Ammon's horn (tissue), 1 donor: ENCODE data around the gene NTNG2.
"Not testable (repeated sequence)": the region's sequence is repeated elsewhere in the genome, so short reads cannot be mapped to it uniquely, and the experiment has no call there.

Source experiments
- DNase-seq: peaks from one replicate; pipeline ENCODE4 v3.0.0-alpha.2; 2016; ENCODE audit warnings: low spot score

Gene NTNG2, protein sequence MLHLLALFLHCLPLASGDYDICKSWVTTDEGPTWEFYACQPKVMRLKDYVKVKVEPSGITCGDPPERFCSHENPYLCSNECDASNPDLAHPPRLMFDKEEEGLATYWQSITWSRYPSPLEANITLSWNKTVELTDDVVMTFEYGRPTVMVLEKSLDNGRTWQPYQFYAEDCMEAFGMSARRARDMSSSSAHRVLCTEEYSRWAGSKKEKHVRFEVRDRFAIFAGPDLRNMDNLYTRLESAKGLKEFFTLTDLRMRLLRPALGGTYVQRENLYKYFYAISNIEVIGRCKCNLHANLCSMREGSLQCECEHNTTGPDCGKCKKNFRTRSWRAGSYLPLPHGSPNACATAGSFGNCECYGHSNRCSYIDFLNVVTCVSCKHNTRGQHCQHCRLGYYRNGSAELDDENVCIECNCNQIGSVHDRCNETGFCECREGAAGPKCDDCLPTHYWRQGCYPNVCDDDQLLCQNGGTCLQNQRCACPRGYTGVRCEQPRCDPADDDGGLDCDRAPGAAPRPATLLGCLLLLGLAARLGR

DNA sequence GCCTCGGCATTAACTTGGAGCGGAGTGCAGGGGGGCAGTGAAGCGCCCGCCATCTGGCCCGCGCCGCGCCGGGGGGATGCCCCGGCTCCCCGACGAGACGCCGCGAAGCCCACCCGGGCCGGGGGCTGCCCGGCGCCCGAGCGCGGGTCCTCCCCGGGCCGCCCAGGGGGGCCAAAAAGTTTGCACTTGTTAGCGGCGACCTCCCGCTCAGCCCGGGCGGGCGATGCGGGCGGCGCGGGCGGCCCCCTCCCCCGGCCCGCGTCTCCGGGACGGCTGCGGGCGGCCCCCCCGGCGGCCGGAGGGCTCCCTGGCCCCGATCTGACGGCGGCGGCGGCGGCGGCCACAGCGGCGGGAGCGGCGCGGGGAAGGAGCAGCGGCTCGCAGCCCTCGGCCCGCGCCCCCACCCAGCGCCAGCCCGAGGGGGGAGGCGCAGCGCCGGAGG is at the start of gene NTNG2:
NTNG2 (plus strand) TSS at position 316 of the 442 bp plus-strand sequence. CDS start 4,774 bp downstream, outside the sequence.
- DNase-seq = no peak

DNA sequence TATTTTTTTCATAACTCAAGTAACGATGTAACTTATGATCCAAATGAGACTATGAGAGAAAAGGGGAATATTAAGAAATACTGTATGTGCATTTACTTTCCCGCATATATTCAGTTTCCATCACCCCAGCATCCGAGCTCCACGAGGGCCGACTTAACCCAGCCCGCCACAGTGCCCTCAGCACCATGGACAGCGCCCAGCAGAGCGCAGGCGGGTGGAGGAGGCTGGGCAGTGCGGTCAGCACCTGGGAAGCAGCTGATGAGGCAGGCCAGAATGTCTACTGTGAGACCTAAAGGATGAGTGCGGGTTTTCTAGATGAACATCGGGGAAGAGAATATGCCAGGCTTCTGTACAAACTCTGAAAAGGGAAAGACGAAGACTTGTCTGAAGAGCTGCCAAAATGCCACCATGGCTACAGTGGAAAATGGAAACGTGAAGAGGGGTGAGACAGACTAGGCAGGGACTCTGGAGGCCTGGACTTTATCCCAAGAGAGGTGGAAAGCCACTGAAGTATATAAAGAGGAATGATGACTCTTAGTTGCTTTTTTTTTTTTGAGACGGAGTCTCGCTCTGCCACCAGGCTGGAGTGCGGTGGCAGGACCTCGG is 47.7 kb upstream of the NTNG2 start:
- DNase-seq = peak; percentile 73

DNA sequence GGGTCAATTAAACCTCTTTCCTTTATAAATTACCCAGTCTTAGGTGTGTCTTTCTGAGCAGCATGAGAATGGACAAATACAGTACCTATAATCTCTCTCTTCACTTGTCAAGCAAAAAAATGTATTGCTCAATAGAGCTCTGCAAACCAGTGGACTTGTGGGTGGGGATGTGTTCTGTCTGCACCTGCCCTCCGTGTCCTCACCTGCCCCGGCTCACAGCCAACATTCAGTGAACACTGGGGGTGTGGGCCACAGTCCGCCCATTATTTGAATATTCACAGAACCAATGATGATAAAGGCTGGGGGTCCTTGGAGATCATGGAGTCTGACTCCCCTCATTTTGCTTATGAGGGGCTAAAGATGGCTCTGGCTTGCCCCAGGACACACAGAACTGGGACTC is 45.3 kb upstream of the NTNG2 start:
- DNase-seq = no peak

DNA sequence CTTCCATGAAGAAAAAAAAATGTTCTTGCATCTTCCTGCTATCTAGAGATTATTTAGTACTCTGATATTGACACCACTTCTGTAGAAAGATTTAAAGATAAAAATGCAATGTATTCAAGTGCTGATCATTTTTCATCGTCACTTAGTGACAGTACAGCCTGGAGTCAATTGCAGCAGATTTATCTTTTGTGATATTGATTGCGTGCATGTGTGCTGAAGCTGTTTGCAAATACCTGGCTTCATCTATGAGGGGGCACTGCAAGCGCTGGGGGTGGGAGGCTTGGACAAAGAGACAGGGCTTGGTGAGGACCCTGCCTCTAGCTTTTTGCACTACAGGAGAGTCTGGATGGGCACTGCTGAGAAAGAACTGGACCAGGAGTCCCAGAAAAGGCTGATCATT is 44.2 kb upstream of the NTNG2 start:
- no peak for DNase-seq

DNA sequence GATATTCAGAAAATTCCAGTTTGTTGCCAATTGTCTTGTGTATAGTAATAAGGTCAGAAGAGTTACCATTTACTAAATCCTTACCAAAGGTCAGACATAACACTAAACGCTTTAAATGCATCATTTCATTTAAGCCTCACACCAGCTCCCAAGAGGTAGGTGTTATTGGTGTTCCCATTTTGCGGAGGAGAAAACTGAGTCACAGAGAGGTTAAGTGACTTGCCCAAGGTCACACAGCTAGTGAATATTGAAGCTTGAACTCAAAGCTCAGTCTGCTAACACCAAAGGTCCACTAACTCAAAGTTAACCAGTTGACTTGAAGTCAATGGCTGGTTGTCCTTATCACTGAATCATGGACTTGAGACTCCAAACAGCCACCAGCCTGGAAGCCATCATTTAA is 40.8 kb upstream of the NTNG2 start:
- no peak for DNase-seq

DNA sequence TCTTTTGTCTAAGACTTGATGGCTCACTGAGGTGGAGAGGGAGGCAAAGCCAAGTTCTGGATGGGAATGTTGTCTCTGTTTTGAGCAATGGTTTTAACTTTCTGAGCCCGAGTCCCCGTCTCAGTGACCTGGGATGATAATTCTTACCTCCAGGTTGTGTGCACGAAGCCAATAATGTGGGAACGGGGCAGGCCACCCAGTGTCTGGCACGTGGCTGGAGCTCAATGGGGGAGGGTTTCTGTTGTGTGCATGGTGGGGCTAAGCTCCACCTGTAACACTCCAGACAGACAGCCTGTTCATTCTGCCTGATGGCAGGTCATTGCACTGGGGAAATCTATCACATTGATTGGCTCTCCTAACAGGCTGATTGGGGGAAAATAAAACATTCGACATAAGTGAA is 37.1 kb upstream of the NTNG2 start:
- DNase-seq = no peak

DNA sequence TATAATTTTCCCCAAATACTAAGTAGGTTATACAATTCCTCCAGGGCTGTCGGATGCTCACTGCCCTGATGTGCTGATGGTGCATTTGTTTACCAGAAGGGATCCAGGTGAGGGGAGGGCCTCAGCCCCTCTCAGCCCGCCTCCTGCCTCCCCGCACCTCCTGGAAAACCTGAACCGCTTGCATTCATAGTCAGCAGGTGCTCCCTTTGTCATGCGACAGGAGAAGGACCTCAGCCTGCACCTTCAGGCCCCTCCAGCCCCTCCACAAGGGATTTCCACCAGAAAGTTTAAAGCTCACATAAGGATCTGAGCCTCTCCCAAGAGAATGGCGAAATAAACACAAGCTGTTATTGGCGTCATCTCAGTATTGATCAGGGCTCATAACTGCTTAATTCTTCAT is 36.5 kb upstream of the NTNG2 start:
- no peak for DNase-seq

DNA sequence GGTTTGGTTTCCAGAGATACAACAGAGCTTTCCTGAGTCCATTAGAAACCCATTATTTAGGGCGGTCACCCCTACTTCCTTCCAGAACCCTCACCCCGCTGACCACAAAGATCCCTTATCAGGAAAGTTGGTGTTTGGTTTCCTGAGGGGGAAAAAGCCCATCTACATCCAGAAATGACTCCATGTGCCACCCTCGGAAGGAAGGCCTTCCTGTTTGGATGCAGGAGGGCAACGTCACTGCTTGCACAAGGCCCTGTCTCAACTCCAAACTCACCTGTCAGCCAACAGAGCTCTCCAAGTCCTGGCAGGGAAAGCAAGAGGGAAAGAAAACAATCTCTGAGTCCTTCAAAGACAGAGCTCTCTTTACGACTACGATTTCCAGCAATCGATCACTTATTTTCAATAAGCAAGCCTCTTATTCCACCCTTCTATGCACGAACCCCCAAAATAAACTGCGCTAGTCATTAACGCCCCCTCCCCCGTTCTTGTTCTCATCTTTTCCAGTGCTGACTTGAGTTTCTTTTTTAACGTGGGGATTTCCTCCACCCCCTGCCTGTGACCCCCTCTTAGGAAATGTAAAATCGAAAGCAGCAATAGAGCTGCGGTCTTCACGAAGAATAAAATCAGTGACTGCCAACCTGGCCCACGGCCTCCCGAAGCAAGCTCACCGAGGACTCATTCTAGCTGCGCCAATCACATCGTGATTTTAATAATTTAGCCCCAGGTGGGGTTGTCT is 35.7 kb upstream of the NTNG2 start:
- DNase-seq = no peak

DNA sequence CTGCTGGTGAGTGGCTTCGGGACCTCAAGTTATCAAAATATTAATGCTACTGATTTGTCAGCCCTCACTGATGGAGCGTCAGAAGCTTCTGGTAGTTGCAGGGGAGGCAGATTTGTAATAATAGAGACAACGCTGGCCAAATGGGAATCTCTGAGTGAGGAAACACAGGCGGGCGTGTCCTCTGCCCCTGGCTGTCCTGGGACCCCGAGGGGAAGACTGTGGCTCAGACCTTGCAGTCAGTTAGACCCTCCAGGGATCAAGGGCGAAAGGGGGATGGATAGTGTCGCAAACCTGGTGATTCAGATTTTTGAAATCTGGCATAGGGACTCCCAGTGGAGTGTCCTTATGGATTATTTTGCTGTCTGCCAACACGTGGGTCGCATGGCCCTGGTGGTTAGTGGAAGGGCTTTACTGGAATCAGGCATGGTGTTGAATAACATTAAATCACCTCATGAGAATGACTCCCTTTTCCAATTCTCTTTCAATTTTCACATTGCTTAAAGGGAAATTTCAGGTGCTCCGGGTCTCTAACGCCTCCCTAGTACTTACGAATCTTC is 35.1 kb upstream of the NTNG2 start:
- DNase-seq = no peak

DNA sequence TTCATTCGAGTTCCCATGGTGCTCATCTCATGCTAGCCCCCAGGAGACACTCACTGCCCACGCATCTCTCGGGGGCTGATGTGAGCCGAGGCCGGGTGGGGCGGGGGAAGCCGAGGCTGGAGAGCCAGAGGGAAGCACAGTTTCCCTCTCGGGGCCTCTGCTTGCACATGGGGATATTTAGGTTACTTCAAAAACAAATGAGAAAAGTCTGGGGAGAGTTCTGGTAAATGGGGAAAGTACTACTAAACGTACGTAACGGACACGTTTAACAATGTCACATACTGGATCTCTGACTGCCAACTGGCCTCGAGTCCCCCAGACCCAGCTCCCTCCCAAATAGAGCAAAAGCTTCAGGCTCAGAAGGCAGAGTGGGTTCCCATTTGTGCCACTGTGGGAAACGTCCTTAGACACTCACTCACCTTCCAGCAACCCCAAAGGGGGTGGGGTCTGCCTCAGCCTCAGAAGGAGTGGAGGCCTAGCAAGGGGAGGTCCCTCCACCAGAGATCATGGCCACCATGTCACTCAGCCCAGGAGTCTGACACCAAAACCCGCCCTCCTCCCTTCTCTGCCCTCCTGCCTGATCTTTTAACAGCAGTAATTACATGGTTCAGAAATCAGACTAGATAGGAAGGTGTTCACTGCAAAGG is 33.8 kb upstream of the NTNG2 start:
- no peak for DNase-seq

DNA sequence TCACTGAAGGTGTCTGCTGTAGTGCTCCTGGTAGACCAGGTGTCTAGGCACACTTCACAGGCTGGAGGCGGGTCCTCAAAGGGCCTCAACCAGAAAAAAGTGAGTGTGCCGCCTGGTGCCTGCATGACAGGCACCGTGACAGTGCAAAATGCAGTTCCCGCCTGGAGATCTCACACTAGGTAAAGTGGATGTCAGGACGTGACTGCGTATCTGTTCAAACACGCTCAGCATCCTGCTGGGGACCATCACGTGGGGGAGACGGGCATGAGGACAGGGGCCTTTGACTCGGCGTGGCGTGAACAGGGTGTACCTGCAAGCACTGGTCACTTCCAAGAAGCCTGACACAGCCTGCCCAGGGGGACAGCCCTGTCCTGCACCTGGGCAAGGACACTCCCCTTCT is 32.3 kb upstream of the NTNG2 start:
- DNase-seq = no peak

DNA sequence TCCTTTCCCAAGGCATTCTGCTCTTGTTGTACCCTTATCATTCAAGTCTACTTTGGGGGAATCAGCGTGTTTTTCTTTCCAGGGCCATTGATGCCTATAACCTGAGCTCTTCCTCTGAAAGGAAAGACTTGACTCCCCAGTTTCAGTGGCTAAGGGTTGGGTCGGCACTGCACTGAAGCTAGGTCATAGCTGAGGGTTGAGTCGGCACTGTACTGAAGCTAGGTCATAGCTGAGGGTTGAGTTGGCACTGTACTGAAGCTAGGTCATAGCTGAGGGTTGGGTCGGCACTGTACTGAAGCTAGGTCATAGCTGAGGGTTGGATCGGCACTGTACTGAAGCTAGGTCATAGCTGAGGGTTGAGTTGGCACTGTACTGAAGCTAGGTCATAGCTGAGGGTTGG is 27.8 kb upstream of the NTNG2 start:
- DNase-seq = not testable (repeated sequence)

DNA sequence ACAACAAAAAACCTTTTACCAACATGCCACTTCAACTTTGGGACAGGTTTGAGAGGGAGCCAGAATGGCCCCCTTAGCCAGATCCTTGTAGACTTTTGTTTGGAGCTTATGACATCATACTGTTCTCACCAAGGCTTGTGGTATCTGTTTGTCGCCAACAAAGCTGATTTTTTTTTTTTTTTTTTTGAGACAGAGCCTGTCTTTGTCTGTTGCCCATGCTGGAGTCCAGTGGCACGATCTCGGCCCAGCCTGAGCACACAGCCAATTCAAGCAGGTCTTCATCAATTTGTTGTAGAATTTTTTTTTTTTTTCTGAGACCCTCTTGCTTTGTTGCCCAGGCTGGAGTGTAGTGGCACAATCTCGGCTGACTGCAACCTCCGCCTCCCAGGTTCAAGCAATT is 26.4 kb upstream of the NTNG2 start:
- DNase-seq = peak; percentile 71

DNA sequence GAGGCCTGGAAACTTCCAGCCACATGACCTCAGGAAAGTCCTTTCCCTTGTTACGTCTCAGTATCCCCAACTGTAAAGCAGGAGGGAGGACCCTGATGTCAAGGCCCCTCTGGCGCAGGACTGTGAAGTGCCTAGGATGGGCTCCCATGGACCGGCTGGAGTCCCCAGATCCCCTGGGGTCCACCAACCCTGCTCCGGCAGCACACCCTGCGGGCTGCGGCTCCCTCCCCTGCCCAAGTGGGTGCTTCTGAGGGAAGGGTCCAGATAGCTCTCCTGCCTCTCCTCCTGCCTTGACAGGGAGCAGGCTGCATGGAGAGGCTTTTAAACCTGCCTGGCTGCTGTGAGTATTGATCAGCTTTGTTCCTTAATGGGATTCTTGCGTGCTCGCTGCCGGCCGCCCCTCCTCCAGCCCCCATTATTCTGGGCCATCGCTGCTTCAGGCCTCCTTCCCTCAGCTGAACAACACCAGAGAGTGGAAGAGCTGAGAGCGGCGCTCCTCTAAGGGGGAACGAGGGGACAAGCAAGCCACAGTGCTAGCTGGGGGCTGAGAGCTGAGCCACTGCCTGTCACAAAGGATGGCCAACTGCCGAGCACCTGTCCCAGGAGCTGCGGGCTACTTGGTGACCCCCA is 25.6 kb upstream of the NTNG2 start:
- DNase-seq = no peak

DNA sequence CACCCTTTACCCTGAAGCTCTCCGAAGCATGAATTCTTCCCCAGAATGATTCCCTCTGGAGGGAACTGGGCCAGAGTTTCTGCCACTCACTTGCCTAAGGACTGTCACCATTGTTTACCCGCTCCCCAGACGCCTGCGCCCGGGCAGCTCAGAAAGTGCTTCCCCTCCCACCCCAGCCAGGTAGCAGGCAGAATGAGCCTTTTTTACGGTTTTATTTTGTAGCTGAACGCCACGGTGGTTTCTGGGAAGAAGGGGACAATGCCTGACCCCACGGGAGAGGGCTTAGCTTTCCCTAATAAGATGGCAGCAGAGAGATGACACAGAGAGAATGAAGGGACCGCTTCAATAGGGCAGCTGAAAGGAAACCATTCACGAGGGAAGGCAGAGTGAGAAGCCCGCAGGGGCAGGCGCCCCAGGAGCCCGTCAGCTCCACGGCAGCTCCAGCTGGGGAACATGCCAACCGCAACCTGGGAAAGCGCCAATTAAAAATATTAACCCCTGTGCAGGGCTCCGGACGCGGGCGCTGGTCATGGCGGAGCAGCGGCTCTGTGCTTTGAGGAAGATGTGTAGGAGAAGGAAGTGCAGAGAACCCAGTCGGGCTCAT is 20.4 kb upstream of the NTNG2 start:
- DNase-seq = peak; percentile 64

DNA sequence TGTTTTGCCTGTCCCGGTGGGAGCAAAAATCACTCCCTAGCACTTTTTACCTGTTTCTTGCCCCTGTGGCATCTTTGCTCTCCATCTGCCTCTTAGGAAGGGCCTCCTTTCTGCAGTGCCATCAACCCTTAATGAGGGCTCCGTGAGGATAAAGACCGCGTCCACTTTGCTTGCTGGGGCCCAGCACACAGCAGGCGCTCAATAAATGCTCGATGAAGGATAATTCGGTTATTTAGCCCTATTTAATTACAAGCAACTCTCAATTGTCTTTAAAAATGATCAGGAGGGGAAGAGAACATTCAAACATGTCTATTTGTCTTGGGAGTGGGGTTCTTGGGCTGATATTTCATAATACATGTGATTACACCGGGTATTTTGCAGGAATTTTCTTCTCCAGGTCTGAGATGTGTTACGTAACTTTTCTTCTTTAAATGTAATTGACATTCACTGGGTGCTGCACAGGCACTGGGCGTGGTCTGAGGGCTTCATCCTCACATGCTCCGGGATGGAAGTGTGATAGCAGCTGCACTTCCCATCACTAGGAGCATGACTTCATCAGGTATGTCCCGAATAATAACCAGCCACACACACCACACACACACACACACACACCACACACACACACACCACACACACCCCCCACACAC is 19.8 kb upstream of the NTNG2 start:
- DNase-seq = no peak

DNA sequence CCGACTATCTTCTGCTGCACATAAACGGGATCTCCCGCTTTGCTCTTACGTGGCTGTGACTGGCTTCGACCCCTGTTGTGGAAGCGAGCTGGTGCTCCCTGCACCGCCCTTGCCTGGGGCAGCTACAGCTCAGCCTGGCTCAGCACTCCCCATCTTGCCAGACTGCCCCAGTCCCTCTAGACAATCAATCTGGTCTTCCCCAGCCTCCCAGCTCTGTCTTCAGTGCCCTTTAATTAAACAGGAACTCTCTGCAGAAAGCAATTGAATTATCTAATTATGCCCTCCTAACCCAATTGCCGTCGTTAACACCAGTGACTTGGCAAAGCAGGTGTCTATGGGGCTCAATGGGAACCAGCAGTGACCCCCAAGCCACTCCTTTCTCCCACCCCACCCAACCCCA is 18.9 kb upstream of the NTNG2 start:
- no peak for DNase-seq

DNA sequence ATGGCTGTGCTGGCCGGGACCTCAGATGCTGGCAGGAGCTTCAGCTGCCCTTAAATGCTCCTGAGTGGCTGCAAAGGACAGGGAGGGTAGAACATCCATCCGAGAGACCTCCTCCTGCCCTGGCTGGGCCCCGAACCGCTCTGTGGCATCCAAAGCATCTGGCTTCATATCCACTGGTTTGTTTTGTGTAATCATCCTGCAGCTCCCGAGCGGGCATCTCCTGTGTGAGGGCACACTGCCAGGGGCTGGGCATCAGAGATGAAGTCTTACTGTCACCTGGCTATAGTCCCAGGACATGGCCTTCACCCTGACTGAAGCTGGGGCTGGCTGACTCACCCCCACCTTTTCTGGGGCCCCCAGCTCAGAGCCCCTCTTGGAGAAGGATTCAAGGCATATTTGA is 18.5 kb upstream of the NTNG2 start:
- no peak for DNase-seq

DNA sequence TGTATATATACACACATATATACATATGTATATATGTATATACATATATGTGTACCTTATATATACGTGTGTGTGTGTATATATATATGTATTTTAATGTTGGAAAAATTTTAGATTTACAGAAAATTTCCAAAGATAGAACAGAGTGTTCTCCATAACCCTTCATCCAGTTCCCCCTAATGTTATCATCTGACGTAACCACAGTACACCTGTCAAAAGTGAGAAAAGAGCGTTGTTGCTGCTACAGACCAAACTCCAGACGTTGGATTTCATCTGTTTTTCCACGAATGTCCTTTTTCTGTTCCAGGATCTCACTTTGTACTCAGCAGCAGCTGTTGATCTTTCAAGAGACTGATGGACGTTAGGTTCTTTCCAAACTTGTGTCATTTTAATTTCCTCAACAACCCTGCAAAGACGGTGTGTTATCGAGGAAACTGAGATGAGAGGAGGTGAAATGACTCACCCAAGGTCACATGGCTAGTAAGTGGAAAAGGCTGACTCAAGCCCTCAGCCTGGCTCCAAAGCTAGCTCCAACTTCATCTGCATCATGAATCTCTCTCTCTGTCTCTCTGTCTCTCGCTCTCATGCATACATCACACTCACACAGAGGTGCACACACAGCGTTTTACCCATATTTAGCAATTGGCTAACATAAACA is 17.0 kb upstream of the NTNG2 start:
- no peak for DNase-seq

DNA sequence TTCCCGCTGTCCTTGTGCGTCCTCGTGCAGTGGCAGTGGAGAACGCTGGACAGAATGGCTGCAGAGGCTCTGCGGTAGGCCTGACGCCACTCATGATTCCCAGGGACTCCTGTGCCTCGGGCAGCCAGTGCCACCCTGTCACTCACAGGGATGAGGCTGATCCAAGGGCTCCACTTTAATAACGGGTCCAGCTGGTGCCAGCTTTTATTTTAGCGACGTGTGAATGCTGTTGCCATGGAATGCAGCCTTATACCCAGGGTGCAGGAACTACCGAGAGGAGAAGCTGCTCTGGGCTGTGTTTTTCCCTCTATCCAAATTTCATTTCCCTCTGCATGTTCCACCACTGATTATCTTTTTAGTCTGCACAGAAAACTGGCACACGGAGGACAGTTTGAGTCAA is 15.8 kb upstream of the NTNG2 start:
- peak; percentile 65 for DNase-seq
